Ureter (tissue), 1 donor: ENCODE data around the gene CACNG1. TPM values are rescaled to one million over a fixed set of nuclear protein-coding genes. Genes with fewer than 3 reads are reported as not detected.

ENCODE experiments used
- DNase-seq: peaks from one replicate; pipeline ENCODE4 v3.0.0-alpha.2; 2020; ENCODE audit warnings: low spot score
- total RNA-seq: library from RNA; stranded (reverse); gene quantifications from one replicate; pipeline ENCODE4 v1.2.4, GENCODE V29; 2023
- donor health status: DM: yes; HTN: yes; CAD: no.

Gene CACNG1
- total RNA-seq, 1 donor from 2014 or later: not detected

- no peak for DNase-seq
These were observed 6.8 kb downstream of the CACNG1 start for GRCh38 chr17:67051155-67051538.

DNA sequence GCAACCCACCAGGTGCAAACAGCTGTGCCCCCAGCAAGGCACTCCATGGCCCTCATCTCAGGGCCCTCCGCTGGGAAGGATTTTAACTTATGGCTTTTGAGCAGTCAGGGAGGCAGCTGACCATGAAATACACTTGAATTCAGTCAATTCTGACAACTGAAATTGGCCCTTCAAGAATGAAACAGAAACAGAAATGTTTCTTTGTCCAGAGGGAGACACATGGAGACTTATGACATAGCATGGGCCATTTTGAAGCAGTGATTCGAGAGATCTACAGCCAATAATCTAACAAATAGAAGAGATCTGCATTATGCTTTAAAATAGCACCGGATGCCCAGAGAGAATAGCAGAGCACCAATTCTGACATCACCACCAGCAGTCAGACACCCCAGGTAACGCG lies 7.5 kb downstream of the CACNG1 start:
- DNase-seq: no peak

DNA sequence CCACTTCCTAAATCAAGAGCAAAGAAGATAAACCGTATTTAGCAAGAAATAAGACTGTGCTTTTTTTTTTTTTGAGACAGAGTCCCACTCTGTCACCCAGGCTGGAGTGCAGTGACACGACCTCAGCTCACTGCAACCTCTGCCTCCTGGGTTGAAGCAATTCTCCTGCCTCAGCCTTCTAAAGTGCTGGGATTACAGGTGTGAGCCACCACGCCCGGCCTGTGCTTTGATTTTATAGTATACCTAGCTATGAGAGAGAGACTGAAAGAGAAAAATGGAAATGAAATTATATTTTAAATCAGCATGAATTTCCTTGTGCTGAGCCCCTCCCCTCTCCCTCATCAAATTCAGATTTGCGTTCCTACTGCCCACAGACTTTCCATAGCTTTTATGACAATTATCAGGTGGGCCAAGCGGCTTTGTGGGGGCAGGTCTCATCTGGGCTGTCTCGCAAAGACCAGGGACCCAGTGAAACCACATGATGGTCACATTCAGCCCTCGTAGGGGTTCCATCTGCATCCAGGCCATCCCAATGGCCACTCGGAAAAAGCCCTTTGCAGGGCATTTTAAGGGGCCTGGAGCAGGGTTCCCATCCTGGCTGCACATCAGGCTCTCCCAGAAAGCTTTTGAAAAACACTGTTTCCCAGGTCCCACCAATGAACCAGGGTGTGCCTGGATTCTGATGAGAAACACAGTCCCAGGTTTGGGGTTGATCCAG lies 8.5 kb downstream of the CACNG1 start:
- no peak for DNase-seq

GRCh38 chr17:67053438-67054000 lies 9.2 kb downstream of the CACNG1 start:
- DNase-seq: no peak

GRCh38 chr17:67054011-67054591 lies 9.7 kb downstream of the CACNG1 start:
- DNase-seq: no peak

GRCh38 chr17:67054608-67055007 lies 10.3 kb downstream of the CACNG1 start:
- DNase-seq: no peak

- no peak for DNase-seq
These were observed 10.7 kb downstream of the CACNG1 start for GRCh38 chr17:67055041-67055443.

GRCh38 chr17:67055811-67056745 lies 11.7 kb downstream of the CACNG1 start:
- DNase-seq: peak; percentile 33

- peak; percentile 28 for DNase-seq
These were observed 12.6 kb downstream of the CACNG1 start for GRCh38 chr17:67056746-67057490.

DNA sequence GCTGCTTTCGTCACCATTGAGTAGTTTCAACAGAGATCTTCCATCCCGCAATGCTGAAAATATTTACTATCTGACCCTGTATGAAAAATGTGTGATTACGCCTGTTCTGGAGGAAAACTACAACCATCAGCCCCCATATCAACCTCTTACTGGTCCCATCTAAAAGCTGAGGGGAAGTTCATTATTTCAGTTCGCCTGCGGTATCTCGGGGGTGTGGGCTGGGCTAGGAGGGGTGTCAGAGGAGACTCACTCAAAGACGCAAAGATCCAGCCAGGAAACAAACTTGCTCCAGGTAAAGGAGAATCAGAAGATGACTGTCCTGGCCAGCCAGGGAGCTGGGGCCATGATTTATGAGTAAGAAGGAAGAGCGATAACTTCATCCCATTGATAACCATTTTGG lies 13.7 kb downstream of the CACNG1 start:
- DNase-seq: peak; percentile 9

GRCh38 chr17:67059372-67059771 lies 15.0 kb downstream of the CACNG1 start:
- peak; percentile 35 for DNase-seq

DNA sequence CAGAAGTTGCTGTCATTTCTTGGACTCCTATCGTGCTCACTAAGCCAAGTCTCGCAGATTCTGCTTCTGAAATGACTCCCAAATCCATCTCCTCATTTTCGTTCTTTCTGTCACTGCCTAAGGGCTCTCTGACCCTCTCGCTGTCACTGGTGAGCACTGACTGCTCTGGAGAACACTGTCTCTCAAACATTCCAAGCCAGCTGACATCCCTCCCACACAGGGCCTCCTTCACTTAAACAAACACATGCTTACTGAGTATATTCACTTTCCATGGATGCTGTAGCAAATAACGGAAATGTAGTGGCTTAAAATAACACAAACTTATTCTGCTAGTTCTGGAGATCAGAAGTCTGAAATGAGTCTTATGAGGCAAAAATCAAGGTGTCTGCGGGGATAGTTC lies 18.8 kb downstream of the CACNG1 start:
- no peak for DNase-seq

- DNase-seq: no peak
These were observed 22.4 kb downstream of the CACNG1 start for GRCh38 chr17:67066717-67067116.

GRCh38 chr17:67067571-67068482 lies 23.5 kb downstream of the CACNG1 start:
- no peak for DNase-seq

- no peak for DNase-seq
These were observed 24.6 kb downstream of the CACNG1 start for GRCh38 chr17:67068999-67069398.

GRCh38 chr17:67069603-67070136 lies 25.3 kb downstream of the CACNG1 start:
- no peak for DNase-seq

- DNase-seq: no peak
These were observed 27.2 kb downstream of the CACNG1 start for GRCh38 chr17:67071595-67071994.

DNA sequence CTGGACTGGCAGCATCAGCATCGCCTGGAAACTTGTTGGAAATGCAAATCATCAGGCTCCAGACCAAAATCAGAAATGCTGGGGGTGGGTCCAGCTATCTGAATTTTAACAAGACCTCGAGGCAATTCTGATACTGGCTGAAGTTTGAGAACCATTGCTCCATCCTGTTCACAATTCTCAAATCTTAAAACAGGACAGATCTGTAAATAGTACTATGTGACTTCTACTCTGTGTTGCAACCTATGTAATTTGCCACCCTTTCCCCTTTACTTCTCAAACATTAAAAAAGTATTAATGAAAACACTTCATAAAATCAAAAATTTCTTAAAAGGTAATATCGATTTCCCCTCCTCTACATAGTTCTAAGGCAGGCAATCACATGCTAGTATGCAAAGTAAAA lies 28.5 kb downstream of the CACNG1 start:
- no peak for DNase-seq

GRCh38 chr17:67074781-67075180 lies 30.4 kb downstream of the CACNG1 start:
- no peak for DNase-seq

DNA sequence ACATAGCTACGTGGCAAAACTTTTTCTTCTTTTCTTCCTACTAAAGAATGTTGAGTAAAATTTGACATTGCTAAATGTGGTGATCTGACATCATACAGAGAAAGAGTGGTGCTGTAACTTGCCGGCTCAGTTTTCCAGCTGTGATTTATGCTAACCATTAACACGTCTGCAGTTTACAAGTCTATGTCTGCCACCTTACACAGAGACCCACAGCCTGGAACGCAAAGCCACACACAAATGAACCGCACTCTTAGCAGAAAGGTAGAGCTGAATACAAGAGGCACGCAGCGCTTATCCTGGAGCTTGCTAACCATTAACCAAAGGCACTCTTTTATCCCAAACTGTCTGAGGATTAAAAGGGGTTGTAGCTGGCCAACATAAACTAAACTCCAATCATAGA lies 31.9 kb downstream of the CACNG1 start:
- DNase-seq: no peak
